ENCODE data around the gene RPS18.

DNA sequence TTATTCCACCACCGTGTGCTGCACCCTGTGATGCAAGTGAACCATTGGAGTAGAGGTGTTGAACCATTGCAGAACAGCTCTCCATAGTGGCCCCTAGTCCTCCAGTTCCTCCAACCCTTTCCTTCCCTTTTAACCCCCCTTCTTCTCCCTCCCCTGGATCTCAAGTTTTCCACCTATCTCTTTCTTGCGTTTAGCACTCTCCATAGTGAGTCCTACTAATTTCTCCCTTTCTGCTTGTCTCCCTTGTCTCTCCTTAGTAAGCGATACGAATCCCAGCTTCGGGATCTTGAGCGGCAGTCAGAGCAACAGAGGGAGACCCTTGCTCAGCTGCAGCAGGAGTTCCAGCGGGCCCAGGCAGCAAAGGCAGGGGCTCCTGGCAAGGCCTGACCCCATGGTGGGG lies 18.6 kb downstream of the RPS18 start:
- TF ChIP-seq EZH2phosphoT487 (IDR thresholded peaks at IDR 0.05; ENCODE audit: insufficient read depth, low read depth) (no peak), EZH2 (IDR thresholded peaks at IDR 0.05; ENCODE audit: insufficient read depth, poor library complexity, severe bottlenecking) (no peak)
